Stimulated activated CD8-positive, alpha-beta memory T cell treated with anti-CD3 and anti-CD28 coated beads, Interleukin-4, amount 100 ng/mL, for 24 hours (primary cell): Measurements from ENCODE around the gene ADGRG1.
"Not testable (repeated sequence)": the region's sequence is repeated elsewhere in the genome, so short reads cannot be mapped to it uniquely, and the experiment has no call there.

Experiments
- DNase-seq: peaks from one replicate; pipeline ENCODE4 v3.0.0-alpha.2; 2020; ENCODE audit warnings: low read depth

ADGRG1 gene

DNA sequence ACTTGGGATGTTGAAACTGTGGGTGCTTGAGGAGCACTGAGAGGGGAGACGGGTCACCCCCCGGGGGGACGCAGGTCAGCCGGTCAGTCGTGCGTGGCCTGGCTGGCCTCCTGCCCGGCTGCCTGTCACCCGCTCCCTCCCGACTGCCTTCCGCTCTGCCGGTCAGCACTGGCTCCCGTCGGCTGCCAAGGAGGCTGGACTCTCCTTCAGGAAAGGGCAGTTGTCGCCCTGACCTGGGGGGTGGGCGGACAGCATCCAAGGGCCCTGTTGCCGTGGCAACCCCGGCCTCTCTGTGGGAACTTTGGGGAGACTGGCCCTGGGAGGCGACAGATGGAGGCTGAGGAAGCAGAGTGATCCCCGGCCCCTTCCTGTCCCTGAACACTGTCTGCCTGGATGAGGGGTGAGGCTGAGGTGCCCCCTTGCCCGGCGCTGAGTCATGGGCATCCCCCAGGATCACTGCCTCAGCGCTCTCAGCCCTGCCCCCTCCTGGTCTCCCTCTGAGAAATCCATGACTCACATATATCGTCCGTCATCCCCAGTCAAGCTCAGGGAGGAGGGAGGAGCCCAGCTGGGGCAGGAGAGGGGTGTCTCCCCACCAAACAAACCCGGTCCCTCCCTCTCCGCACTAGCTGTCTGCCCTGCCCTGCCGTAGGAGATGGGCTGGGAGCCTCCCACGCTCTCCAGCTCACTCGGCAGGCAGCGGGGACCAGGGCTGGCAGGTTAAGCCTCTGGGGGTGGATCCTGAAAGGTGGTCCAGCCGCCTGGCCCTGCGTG lies at the start of gene ADGRG1:
Gene ADGRG1, plus strand, starts transcription at position 623 of the 774 bp plus-strand sequence. CDS start 21,658 bp downstream, outside the sequence.
- peak; percentile 53 for DNase-seq

DNA sequence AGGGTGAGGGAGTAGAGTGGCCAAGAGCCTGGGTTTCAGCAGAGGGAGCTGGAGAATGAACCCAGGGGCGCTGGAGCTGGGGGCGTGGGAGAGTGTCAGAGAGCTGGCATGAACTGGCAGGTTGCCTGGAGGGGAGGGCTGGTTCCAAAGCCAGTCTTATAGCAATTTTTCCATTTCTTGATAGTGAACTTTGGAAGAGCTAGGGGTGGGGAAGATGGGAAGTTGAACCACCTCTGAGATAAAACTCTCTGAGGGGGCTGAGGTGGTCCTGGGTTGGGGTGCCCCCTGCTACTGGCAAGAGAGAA lies 49.1 kb upstream of the ADGRG1 start:
- DNase-seq, result no peak

DNA sequence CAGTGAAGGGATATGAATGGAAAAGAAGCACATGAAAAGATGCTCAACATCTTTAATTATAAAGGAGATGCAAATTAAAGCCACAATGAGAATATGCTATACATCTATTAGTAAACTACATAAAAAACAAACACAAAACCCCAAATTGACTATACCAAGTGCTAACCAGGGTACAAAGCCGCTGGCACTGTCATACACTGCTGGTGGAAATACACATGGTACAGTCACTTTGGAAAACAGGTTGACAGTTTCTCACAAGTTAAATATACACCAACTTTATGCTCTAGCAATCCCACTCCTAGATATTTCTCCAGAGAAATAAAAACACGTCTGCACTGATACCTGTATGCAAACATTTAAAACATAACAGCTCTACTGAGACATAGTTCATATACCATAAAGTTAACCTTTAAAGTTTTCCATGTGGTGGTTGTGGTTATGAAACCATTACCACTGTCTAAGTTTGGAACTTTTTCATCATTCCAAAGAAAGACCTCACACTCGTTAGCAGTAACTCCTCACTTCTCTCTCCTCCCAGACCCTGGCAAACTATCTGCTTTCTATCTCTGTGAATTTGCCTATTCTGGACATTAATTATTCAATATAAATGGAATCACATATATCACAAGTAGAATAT lies 43.3 kb upstream of the ADGRG1 start:
- DNase-seq, result no peak

DNA sequence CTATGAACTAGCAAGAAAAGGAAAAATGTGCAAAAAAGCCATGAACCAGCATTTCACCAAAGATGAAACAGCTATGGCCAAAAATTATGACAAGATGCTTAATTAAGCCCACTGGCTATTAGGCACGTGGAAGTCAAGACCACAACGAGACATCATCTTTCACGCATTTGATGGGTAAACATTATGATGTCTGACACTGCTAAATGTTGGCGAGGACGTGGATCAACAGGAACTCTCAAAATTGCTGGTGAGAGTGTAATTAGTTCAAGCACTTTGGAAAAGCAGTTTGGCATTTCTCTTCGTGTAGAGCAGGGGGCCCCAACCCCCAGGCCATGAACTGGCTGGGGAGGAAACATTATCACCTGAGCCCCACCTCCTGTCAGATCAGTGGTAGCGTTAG lies 39.6 kb upstream of the ADGRG1 start:
- DNase-seq, result no peak

DNA sequence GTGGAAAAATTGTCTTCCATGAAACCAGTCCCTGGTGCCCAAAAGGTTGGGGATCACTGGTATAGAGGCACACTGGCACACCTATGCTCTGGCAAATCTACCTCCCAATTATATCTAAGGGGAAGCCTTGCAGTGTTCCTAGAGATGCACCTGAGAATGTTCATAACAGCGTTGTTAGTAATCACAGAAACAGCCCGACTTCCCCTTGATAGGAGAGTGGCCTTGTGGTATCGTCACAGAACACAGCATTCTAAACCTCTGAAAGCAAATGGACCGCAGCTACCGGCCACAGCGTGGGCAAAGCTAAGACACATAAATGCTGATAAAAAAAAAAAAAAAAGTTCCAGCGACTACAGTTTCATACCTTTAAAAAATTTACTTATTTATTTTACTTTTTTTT lies 39.1 kb upstream of the ADGRG1 start:
- no peak for DNase-seq

DNA sequence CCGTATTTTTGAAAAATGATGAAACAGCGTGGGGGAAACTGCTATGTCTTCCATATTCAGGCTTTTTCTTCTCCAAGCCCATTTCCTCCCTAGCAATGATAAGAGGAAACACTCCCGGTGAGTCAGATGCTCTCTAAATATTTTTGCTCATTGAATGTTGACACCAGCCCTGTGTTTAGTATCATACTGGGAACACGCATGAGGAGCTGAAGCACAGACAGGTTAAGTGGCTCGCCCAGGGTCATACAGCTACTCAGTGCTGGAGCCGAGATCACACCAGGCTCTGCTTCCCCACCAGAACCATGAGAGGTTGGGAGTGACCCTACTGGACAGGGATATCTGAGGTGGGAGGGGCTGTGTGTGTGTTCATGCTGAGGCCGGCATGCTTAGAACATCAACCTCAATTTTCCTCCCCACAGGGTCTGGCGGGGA lies 37.8 kb upstream of the ADGRG1 start:
- no peak for DNase-seq

DNA sequence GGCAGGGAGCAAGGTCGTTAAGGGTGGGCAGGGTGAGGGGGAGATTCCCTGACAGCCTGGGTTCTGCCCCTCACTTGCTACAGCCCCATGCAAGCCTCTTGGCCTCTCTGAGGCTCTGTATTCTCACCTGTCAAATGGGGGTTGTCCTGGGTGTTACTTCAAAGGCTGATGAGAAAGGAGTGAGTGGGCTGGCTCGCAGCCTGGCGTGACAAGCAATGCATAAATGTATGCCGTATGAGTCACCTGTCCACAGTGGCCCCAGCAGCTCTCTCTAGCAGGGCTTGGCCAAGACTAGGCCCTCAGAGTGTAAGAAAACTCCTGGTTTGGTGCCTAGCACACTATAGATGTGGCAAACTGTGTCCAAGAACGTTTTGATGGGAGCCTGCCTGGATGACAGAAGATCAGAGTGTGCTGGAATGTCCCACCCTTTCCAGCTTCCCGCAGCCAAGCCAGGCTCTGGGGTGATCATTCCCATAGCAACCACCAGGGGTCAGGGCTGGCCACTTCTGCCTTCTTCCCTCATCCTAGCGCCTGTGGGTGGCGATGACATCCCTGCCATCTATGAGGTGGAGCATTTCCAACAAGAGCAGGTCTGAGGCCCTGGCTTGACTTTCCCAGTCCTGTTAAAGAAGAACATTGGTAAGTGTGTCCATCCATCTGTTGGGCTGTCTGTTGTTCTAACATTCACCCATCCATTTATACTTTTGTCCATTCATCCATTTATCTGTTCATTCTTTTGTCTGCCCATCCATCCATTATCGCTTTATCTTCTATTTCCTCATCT lies 37.2 kb upstream of the ADGRG1 start:
- peak; percentile 58 for DNase-seq

DNA sequence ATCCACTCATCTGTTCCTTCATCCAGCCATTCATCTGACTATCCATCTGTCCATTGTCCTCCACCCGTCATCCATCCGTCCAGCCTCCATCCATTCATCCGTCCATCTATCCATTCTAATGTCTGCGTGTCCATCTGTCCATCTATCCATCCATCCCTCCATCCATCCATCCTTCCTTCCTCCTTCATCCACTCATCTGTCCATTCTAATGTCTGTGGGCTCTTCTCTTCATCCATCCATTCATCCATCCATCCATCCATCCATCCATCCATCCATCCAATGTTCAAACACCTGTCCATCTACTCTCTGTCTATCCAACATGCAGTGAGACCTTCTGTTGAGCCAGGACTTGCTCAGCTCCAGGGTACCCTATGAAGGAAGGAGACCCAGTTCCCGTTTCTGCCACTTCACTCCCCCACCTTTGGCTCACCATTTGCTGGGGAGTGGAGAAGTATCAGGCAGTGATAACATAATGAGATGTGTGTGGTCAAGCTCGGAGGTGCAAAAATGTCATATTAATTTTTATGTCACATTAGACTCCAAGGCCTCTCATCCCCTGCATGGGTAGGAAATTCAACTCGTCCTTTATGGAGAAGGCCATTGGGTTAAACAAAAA lies 36.5 kb upstream of the ADGRG1 start:
- no peak for DNase-seq

DNA sequence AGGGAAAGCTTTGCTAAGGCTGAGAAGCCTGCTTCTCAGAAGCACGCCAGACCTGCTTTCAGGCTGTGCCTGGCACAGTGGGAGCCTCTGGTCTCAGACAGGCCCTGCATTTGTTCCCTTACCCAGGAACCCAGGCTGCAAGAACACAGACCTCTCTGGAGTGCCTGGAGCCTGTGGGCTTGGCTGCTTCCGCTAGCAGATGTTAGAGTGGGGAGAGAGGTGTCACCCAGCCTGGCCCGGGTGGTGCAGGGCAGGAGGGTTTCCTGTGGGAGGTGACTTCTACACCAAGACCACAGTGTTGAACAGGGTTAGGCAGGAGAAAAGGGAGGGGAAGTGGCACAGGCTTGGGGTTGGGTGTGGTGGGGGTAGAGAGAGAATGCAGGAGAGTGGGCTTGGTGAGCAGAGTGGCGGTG lies 35.8 kb upstream of the ADGRG1 start:
- peak; percentile 73 for DNase-seq

DNA sequence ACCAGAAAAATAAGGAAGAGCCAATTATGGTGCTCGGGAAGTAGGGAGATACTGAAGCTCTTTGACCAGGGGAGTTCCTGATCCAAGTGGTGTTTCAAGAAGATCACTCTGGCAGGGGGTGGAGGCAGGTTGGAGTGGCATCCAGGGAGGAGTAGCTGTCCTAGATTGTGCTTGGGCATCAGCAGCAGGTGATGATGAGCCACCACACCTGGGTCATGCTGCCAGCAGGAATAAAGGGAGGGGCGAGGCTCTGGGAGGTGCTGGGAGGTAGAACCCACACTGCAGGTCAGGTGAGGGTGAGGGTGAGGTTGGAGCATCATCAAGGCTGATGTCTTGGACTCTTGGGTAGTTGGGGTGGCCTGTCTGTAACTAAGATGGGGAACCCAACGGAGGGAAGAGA lies 35.4 kb upstream of the ADGRG1 start:
- no peak for DNase-seq

DNA sequence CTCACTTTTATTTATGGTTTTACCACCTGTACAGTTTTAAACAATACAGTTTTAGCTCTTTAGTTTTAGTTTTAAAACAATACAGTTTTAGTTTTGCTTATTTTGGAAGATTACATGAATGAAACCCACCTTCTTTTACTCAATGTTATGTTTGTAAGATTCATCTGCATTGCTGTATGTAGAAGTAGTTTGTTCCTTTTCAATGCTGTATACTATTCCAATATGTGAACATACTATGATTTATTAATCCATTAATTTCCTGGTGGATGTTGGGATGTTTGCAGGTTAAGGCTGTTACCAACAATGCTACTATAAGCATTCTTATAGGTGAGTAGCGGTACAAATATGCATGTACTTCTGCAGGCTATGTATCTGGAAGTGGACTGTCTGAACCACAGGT lies 34.4 kb upstream of the ADGRG1 start:
- DNase-seq, result no peak

DNA sequence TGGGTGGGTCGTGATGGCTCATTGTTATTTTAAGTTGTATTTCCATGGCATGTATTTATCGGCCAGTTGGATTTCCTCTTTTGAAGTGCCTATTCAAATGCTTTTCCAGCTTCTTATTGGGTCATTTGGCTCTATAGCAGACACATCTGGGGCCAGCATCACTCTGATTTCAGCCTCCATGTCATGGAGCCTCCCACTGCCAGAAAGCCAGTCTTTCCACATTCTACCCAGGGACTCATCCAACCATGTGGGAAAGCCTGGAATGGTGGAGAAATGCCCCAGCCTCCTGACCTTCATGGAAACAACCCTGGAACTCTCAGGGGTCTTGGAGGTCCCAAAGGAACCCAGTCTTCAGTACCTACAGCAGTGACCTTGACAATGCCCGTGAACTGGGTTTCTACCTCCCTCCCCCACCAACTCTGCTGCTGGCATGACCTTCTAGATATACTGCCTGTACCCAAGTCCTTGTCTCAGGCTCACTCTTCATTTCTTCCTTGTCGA lies 33.8 kb upstream of the ADGRG1 start:
- DNase-seq, result no peak

DNA sequence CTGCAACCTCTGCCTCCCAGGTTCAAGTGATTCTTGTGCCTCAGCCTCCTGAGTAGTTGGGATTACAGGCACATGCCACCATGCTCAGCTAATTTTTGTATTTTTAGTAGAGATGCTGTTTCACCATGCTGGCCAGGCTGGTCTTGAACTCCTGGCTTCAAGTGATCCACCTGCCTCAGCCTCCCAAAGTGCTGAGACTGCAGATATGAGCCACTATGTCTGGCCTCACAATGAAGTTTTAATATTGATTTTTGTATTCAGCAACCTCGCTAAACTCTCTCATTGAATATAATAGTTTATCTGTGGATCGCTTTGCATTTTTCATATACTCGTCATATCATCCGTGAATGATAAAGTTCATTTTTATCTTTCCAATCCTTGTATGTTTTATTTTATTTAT lies 32.2 kb upstream of the ADGRG1 start:
- not testable (repeated sequence) for DNase-seq

DNA sequence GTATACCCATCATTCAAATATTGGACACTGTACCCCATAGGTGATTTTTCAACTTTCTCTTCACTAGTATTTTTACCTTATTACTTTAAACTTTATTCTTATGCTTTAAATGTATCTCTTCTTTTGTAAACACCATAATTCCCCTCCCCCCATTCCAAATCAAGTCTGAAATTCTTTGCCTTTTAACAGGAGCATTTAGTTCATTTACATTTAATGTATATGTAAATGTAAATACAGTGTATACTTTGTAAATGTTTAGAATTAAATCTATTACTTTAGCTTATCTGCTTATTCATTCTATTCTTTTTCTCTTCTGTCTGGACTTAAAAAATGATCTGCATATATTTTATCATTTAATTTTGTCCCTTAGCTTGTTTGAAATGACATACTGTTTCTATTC lies 30.0 kb upstream of the ADGRG1 start:
- DNase-seq, result no peak

DNA sequence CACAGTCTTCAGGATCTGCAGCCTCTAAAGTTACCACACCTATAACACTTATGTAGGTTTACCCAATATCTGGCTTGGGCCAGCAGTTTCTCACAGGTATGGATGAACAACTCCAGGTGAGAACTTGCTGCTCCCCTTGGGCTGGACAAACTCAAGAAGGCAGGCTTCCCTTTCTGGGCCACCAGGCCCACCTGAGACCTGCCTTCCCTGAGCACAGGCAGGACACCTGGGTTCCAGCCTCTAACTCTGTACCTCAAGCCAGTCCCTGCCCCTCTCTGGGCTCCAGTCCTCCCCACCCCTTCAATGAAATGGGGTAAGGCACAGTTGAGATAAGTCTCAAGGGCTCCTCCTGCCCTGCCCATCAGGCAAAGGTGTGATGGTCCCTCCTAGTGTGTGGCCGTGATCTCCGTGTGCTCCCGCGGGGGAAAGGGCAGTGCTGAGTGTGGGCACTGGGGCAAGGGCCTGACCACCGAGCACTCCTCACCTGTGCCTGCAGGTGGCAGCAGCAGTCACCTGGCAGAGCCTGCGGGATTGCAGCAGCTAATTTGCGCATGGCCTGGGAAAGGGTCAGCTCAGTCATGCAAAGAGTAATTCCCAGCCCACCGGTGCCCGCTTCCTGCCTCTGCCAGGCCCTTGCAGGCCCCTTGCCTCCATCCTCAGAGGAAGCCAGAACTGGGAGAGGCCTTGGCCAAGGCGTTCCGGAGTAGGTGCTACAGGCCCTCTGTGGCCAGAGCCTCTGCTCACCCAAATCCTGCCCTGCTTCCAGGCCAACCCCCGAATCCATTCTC lies 28.2 kb upstream of the ADGRG1 start:
- DNase-seq, result no peak

DNA sequence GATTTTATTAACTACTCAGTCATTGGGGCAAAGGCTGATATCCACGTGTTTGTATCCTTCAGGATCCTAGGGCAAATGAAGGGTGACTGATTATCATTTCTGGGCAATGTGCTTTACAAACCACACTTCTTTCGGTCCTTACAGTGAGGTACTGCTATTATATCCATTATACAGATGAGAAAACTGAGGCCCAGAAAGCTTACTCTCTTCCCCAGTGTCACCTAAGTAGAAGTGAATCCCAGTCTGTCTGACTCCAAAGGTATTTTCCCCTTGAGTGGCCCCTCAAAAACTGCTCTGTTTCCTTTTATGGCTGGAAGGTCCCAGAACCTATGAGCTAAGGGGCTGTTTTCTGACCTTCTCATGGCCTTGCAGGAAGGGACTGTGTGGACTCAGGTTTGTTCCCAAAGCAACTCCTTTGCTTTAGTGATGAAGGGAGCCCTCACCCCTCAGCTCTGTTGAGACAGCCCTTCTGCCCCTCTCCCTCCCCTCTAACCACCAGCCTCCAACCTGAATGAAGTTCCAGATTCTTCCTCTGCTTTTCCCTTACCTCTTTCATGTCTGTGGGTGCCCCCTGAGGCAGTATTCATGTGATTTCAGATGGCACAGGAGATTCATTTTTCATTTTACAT lies 27.4 kb upstream of the ADGRG1 start:
- DNase-seq, result no peak

DNA sequence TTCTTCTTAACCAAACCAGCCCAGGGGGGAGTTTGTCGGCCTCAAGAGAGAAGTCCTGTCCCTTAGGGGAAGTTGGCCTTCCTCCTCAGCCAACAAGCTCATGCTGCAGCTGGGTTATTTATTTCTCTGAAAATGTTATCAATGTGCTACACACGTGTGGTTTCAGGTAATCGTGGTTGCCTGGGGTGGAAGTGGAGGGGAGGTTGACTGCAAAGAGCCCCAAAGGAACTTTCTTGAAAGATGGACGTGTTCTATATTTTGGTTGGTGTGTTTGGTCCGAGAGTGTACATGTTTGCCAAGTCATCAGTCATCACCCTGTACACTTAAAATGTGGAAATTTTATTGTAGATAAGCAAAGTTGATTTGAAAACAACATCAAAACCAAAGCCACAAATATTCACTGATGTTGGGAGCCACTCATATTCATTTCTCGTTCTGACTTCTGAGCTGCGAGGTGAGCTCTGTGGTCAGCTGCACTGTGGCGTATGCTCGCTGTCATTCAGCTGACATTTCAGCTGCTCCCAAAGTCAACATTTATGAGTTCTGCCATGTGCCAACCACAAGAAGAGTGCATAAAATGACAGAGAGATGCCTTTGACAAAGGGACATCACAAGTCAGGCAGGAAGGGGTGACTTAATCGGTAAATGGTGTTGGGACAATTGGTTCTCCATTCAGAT lies 26.5 kb upstream of the ADGRG1 start:
- DNase-seq, result peak; percentile 38

DNA sequence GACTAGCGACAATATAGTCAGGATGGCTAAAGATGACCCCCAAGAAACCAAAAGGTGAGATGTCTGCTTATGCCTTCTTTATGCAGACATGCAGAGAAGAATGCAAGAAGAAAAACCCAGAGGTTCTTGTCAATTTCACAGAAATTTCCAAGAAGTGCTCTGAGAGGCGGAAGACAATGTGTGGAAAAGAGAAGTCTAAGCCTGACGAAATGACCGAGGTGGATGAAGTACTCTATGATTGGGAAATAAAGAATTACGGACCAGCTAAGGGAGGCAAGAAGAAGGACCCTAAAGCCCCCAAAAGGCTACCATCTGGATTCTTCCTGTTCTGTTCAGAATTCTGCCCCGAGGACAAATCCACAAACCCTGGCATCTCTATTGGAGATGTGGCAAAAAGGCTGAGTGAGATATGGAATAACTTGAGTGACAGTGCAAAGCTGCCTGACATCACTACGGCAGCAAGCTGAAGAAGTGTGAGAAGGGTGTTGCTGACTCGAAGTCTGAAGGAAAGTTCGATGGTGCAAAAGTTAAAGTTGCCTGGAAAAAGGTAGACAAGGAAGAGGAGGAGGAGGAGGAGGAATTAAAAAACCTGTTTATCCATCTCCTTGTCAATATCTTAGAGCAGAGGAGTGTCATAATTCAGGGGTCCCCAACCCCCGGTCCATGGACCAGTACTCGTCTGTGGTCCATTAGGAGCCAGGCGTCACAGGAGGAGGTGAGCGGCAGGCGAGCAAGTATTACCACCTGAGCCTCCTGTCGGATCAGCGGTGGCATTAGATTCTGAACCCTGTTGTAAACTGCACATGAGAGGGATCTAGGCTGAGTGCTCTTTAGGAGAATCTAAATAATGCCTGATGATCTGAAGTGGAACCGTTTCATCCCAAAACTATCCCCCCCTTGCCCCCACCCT lies 25.1 kb upstream of the ADGRG1 start:
- no peak for DNase-seq

DNA sequence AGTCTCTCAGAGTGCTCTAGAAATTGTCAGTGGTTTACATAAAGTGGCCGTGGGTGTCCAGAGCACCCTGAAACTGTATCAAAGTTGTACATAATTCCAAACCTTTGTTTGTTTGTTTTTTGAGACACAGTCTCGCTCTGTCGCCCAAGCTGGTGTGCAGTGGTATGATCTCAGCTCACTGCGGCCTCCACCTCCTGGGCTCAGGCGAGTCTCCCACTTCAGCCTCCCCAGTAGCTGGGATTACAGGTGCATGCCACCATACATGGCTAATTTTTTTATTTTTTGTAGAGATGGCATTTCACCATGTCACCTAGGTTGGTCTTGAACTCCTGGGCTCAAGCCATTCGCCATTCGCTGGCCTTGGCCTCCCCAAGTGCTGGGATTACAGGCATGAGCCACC lies 24.3 kb upstream of the ADGRG1 start:
- no peak for DNase-seq
